H1 (cell line): Measurements from ENCODE around the gene DND1. TPM values are rescaled to one million over a fixed set of nuclear protein-coding genes. Genes with fewer than 3 reads are reported as not detected.

ENCODE experiments used
- CHD2 ChIP-seq: IDR thresholded peaks from 2 replicates; pipeline ENCODE4 v1.6.1; 2012; ENCODE audit warnings: low read length, improper control_type of control experiment
- NANOG ChIP-seq: IDR thresholded peaks from 2 replicates; pipeline ENCODE4 v1.6.1; 2011; ENCODE audit warnings: low read length, low read depth, mild to moderate bottlenecking, inconsistent platforms; ENCODE audit not compliant: insufficient read depth, poor library complexity, severe bottlenecking
- RNF2 ChIP-seq: fragments of 200-900, 300-1000 bp; sonication (generic); IDR thresholded peaks from 2 replicates; pipeline ENCODE4 v1.7.1; 2016; ENCODE audit warnings: borderline replicate concordance, low read depth, mild to moderate bottlenecking, antibody characterized with exemption, low read length; ENCODE audit not compliant: poor library complexity, severe bottlenecking; ENCODE audit errors: missing control alignments
- TCF12 ChIP-seq: IDR thresholded peaks from 2 replicates; pipeline ENCODE4 v1.6.1; 2011; ENCODE audit warnings: low read depth, mild to moderate bottlenecking, low read length
- TEAD4 ChIP-seq: IDR thresholded peaks from 2 replicates; pipeline ENCODE4 v1.6.1; 2012; ENCODE audit warnings: low read depth, low read length, inconsistent platforms, mixed read lengths
- polyA plus RNA-seq, 7 experiments: library from polyadenylated mRNA; depleted of rRNA in 3 of 7; stranded (reverse) in 5 of 7; unstranded in 2 of 7; fragments of >200 nt in 5 of 7; fragments of 200-250 nt in 2 of 7; gene quantifications; 1 replicate in 5 of 7; 2 replicates in 1 of 7; 4 replicates in 1 of 7; pipeline versions ENCODE4 v1.2.1 to v1.2.3, GENCODE V29; 2011 to 2013; ENCODE audit warnings: missing spikeins in 2 of 7, mixed read lengths in 2 of 7
- total RNA-seq: library from RNA; stranded (reverse); fragmentation: NEBNext Ultra II Directional; extraction: Animal tissue kit (Norgen Biotek cat#: 25700); gene quantifications from 2 replicates; pipeline ENCODE4 v1.2.1, GENCODE V29; 2021
- TF ChIP-seq, protein P1 (sequence below): fragments of 300-600 bp; sonication (generic); IDR thresholded peaks from 2 replicates; pipeline ENCODE4 v1.7.1; 2012; ENCODE audit warnings: low read length, moderate library complexity, mild to moderate bottlenecking, inconsistent platforms; ENCODE audit not compliant: insufficient replicate concordance
- TF ChIP-seq, protein P2 (sequence below): IDR thresholded peaks from 2 replicates; pipeline ENCODE4 v1.6.1; 2012; ENCODE audit warnings: inconsistent platforms

DND1 gene
- total and polyA plus RNA-seq, 2 of the 8 experiments (the other 6 are each of a cell fraction or from before 2014, with no cell fraction given) = 0.41 to 2.1 TPM

DNA sequence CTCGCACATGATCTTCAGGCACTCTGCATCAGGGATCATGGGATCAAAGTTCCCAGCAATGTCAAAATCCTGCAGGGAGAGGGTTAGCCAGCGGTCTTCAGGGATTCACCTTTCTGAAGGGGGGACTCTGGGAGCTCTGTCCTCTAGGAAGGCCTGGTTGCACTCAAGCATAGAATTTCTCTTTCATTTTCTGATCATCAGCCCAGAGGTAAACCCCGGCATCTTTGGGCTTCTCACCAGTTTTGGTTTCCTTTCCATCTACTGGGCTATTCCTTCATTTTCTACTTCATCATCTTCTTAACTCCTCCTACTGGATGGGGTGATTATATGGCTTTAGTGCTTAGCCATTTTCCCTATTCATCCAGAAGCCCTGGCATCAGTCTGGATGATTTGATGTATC is 4.6 kb upstream of the DND1 start (continued):
- TF ChIP-seq, protein P1, sequence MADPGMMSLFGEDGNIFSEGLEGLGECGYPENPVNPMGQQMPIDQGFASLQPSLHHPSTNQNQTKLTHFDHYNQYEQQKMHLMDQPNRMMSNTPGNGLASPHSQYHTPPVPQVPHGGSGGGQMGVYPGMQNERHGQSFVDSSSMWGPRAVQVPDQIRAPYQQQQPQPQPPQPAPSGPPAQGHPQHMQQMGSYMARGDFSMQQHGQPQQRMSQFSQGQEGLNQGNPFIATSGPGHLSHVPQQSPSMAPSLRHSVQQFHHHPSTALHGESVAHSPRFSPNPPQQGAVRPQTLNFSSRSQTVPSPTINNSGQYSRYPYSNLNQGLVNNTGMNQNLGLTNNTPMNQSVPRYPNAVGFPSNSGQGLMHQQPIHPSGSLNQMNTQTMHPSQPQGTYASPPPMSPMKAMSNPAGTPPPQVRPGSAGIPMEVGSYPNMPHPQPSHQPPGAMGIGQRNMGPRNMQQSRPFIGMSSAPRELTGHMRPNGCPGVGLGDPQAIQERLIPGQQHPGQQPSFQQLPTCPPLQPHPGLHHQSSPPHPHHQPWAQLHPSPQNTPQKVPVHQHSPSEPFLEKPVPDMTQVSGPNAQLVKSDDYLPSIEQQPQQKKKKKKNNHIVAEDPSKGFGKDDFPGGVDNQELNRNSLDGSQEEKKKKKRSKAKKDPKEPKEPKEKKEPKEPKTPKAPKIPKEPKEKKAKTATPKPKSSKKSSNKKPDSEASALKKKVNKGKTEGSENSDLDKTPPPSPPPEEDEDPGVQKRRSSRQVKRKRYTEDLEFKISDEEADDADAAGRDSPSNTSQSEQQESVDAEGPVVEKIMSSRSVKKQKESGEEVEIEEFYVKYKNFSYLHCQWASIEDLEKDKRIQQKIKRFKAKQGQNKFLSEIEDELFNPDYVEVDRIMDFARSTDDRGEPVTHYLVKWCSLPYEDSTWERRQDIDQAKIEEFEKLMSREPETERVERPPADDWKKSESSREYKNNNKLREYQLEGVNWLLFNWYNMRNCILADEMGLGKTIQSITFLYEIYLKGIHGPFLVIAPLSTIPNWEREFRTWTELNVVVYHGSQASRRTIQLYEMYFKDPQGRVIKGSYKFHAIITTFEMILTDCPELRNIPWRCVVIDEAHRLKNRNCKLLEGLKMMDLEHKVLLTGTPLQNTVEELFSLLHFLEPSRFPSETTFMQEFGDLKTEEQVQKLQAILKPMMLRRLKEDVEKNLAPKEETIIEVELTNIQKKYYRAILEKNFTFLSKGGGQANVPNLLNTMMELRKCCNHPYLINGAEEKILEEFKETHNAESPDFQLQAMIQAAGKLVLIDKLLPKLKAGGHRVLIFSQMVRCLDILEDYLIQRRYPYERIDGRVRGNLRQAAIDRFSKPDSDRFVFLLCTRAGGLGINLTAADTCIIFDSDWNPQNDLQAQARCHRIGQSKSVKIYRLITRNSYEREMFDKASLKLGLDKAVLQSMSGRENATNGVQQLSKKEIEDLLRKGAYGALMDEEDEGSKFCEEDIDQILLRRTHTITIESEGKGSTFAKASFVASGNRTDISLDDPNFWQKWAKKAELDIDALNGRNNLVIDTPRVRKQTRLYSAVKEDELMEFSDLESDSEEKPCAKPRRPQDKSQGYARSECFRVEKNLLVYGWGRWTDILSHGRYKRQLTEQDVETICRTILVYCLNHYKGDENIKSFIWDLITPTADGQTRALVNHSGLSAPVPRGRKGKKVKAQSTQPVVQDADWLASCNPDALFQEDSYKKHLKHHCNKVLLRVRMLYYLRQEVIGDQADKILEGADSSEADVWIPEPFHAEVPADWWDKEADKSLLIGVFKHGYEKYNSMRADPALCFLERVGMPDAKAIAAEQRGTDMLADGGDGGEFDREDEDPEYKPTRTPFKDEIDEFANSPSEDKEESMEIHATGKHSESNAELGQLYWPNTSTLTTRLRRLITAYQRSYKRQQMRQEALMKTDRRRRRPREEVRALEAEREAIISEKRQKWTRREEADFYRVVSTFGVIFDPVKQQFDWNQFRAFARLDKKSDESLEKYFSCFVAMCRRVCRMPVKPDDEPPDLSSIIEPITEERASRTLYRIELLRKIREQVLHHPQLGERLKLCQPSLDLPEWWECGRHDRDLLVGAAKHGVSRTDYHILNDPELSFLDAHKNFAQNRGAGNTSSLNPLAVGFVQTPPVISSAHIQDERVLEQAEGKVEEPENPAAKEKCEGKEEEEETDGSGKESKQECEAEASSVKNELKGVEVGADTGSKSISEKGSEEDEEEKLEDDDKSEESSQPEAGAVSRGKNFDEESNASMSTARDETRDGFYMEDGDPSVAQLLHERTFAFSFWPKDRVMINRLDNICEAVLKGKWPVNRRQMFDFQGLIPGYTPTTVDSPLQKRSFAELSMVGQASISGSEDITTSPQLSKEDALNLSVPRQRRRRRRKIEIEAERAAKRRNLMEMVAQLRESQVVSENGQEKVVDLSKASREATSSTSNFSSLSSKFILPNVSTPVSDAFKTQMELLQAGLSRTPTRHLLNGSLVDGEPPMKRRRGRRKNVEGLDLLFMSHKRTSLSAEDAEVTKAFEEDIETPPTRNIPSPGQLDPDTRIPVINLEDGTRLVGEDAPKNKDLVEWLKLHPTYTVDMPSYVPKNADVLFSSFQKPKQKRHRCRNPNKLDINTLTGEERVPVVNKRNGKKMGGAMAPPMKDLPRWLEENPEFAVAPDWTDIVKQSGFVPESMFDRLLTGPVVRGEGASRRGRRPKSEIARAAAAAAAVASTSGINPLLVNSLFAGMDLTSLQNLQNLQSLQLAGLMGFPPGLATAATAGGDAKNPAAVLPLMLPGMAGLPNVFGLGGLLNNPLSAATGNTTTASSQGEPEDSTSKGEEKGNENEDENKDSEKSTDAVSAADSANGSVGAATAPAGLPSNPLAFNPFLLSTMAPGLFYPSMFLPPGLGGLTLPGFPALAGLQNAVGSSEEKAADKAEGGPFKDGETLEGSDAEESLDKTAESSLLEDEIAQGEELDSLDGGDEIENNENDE = no peak
- TF ChIP-seq, protein P2, sequence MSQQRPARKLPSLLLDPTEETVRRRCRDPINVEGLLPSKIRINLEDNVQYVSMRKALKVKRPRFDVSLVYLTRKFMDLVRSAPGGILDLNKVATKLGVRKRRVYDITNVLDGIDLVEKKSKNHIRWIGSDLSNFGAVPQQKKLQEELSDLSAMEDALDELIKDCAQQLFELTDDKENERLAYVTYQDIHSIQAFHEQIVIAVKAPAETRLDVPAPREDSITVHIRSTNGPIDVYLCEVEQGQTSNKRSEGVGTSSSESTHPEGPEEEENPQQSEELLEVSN = no peak
- TF ChIP-seq CHD2 (no peak), TEAD4 (no peak), NANOG (no peak), RNF2 (no peak), TCF12 (no peak)
